GM21423 (cell line): ENCODE results near the gene GDA.

Experiments
- ATAC-seq: cut with Tn5 transposase; IDR thresholded peaks from one replicate; pipeline ENCODE4 v1.9.1; 2021; ENCODE audit warnings: mild to moderate bottlenecking, moderate library complexity; ENCODE audit not compliant: unreplicated experiment

Gene GDA

GRCh38 chr9:72149231-72149975 lies at the start of gene GDA:
Gene GDA (plus strand): TSS chr9:72149440. CDS start chr9:72149560, 120 bp downstream.
- ATAC-seq, result peak; percentile 43

DNA sequence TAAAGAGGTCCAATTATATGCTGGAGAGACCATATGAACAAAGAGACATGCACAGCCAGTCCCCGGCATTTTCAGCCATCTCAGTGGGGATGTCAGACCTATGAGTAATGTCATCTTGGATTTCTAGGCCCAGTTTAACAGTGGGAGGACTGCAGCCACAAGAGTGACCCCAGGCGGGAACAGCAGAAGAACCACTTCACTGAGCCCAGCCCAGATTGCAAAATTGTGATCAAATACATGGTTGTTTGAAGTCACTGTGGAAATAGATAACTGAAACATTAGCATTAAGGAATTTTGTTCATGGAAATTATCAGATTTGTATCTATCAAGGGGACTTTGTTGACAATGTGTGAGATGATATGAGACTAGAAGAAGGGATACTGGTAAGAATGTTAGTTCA lies 46.7 kb upstream of the GDA start:
- ATAC-seq, result no peak

- no peak for ATAC-seq
Observed at GRCh38 chr9:72113056-72113455, 36.2 kb upstream of the GDA start.

DNA sequence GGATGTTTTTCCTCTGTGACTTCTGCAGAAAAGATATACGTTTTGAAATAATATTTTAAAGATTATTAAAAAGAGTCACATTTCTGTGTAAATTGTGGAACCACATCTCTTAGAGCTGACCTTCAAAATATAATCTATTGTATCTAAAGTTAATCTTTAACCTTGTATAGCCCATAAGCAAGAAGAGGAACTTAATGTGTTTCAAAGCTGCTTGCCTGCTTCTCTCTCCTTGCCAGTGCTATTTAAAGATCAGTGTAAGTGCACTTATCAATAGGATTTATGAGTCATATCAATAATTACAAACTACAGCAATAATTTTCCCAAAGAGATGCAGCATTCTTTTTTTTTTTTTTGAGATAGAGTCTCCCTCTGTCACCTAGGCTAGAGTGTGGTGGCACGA lies 29.4 kb upstream of the GDA start:
- ATAC-seq, result peak; percentile 88

DNA sequence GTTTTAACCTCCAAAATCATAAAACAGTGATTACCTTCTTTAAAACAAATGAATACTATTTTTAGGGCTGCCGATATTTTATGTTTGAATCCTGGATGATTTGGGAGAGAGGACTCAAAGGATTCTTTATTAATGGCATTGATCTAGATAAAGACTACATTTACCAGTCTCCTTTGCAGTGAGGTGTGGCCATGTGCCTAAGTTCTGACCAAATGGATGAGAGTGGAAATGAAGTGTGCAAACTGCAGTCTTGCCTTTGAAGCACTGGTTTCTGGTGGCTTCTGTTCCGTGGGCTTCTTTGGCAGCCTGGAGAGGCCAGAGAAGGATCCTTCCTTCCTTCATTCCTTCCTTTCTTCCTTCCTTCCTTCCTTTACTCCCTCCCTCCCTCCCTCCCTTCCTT lies 24.3 kb upstream of the GDA start:
- no peak for ATAC-seq

DNA sequence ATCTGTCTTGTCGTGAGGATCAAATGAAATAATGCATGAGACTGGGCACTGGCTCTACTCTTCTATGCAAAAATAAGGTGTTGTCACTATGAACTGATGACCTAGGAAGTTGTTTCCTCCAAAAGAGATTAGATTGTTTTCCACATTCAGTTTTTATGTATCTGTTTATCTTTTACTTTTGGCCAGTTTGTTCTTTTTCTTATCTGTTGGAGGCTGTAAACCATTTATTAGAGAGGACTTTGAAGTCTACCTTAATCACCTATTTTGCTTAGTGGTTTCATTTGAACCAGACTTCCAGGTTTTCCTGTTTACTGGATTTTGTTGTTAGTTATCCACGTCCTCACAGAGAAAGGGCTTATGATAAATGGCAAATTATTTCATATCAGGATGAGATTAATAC lies 21.5 kb upstream of the GDA start:
- no peak for ATAC-seq

DNA sequence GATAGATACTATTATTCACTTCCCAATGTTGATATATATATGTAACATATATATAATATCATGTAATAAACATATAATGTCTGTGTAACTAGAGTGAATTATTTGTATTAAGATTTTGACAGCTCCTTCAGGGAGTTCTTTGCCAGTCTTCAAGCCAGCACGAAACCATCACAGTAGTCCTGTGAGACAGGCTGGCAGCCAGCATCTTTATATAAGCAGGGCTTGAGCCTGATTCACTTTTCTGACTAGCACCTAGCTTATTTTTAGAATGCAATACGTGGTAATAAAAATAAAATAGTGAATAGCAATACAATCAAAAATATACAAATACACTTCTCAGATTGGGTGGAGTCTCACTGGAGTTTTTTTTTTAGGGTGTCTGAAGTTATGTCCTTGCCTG lies 20.7 kb upstream of the GDA start:
- no peak for ATAC-seq

- no peak for ATAC-seq
Observed at GRCh38 chr9:72129271-72130156, 19.7 kb upstream of the GDA start.

DNA sequence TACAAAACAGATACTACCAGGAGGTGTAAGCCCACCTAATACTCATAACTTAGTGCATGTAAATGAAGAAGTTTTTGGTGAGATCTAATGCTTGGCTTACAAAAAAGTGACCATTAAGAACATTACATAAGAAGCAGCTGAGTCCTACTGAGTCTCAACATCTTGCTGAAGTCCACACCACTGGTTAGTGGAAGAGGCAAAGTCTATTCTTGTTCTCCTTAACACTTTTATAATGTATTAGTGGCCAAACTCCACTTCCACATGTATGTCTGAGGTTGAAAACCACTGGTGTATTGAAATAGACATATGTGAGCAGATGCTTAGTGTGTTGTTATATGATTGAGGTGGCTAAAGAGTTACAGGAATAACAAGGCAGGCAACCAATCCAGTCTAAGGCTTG lies 18.9 kb upstream of the GDA start:
- ATAC-seq, result no peak

- ATAC-seq, result no peak
Observed at GRCh38 chr9:72131206-72131605, 18.0 kb upstream of the GDA start.

- ATAC-seq, result no peak
Observed at GRCh38 chr9:72132052-72132451, 17.2 kb upstream of the GDA start.

DNA sequence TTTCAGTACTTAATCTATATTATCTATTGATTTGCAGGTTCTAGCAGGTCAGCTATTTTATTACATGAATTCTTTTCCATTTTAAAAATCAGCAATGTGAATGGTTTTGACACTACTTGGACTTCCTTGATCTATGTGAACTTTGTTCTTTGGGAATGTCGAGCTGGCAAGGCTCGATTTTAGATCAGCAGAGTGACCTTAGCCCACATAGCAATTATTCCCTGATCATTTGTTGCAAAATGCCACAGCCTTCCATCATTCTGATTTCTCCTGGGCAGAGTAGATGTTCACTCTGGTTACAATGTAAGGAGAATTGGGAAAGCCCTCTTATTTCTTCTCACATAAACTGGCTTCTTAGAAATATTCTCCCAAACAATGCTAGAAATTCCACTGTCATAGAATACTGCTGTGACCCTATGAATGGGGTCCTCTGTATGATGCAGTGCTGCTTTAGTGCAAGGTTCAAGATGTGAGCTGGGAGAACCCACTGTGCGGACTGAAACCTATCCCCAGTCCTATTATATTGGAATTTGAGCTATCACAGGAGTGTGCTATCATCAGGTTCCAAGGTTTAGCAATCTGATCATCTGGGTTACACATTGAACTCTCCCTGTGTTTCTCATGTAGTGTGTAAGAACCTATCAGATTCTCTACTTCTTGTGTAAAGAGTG lies 15.7 kb upstream of the GDA start:
- no peak for ATAC-seq

DNA sequence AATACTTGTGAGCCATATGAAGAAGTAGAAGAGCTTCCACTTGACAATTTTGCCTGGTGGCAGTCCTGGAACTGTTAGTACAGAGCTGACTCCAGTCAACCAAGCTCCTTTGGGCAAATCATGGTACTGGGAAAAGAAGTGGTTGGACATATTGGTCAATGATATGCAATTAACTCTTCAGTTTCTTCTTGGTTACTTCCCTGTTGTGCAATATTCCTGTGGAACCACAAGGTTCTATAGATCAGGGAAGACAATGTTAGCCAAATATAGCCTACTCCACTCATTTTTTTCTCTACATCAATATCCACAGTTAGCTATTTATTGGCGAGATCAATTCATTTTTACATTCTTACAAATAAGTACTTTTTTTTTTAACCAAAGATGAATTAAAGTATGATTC lies 14.4 kb upstream of the GDA start:
- no peak for ATAC-seq

DNA sequence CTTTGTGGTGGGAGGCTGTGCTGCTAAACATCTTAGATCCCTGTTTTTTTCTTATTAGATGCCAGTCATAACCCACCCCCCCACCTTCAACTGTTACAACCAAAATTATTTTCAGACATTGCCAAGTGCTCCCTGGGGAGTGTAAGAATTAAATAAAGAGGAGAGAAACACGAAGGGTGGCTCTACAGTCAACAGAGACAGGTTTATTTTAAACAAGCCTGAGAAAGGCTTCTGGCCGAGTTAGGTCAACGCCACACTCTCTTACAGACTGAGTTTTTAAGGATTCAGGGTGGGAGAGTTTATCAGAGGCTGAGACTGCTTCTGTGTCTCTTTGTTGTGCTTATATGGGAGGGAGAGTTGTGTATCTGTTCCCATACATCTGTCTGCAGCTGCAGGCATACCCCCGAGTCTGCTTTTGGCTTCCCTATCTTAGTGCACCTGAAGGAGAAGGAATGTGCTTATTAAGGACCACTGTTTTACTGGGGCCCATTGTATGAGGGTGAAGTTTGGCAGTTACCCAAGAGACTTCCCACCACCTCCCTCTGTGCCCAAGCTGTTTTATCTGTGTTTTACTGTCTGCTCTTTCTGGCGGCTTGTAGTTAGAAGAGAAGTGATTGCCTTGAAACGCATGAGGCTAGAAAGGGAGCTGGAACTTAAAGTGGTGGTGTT lies 11.4 kb upstream of the GDA start:
- ATAC-seq, result no peak

DNA sequence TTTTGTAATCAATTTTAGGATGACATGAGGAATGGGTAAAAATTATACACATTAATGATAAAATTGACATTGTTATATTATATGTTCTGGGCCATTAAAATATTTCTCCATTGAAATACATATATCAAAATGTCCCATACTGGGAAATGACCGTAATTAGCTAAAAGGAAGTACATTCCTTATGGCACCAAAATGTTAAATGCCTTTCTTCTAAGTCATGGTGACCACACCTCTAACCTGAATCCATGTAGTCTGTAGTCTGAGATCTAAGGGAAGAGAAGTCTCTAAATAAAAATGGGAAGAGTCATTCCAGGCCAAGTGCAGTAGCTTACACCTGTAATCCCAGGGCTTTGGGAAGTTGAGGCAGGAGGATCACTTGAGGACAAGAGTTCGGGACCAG lies 10.0 kb upstream of the GDA start:
- ATAC-seq, result no peak

DNA sequence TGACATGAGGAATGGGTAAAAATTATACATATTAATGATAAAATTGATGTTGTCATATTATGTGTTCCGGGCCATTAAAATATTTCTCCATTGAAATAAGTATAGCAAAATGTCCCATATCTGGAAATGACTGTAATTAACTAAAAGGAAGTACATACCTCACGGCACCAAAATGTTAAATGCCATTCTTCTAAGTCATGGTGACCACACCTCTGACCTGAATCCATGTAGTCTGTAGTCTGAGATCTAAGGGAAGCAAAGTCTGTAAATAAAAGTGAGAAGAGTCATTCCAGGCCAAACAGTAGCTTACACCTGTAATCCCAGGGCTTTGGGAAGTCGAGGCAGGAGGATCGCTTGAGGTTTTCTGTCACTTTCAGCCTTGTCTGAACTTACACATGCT lies 8.7 kb upstream of the GDA start:
- no peak for ATAC-seq

- no peak for ATAC-seq
Observed at GRCh38 chr9:72141484-72141883, 7.8 kb upstream of the GDA start.

GRCh38 chr9:72144756-72145492 lies 4.3 kb upstream of the GDA start:
- ATAC-seq, result no peak

DNA sequence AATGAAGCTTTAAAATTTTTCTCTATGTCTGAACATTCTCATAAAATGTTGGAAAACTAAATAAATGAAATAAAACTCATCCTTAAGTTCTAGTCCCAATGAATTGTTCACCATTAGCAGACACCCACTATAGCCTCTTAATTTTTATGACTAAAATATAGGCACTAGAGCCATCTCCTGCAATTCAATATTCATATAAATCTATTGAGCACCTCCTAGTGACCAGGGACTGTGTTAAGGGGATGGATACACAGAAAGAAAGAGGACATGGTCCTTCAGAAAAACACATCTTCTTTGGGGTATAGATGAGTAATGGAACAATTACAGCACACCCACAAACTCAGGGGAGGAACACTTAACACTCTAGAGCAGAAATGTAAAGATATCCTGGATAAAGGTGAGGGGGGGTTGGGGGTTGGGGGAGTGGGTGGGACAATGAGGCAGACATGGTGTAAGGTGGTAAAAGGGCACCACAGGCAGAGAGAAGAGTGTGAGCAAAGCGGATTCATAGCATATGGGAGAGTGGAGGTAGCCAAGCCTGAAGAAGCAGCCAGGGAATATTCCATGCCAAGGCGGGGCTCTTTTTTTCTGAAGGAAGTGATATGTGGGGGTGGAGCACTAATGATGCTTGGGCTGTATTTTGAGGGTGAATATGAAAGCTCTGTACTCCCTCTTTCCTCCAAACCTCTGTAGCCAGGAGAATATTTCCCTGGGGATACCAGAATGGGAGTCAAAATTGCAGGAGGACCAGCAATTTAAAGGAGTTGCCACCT lies 3.3 kb upstream of the GDA start:
- no peak for ATAC-seq

DNA sequence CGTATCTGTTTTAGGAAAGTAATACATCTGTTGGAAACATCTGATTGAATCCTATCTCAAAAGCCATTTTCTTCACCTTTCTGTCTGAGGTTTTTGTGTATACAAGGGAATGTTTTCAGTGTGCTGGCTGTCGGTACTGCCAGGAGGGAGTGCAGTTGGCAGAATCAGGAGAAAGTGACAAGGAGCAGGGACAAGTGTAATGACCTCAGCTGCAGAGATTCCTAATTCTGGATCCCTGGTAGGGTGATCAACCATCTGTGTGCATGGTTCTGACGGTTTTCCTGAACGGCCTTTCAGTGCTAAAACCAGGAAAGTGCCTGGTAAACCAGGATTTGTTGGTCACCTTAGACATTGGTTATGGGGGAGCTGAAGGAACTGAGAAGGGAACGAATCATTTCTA lies 1.6 kb upstream of the GDA start:
- no peak for ATAC-seq
